SH-SY5Y (cell line): ENCODE data around the gene NR4A2.

ENCODE experiments used
- GATA2 ChIP-seq: IDR thresholded peaks from 2 replicates; pipeline ENCODE4 v1.6.1; 2011; ENCODE audit warnings: mild to moderate bottlenecking, low read depth, low read length
- GATA3 ChIP-seq: IDR thresholded peaks from 2 replicates; pipeline ENCODE4 v1.6.1; 2011; ENCODE audit warnings: low read depth, mild to moderate bottlenecking, low read length, moderate library complexity

GRCh38 chr2:156332284-156332533 is 312 bp downstream of the NR4A2 start:
- TF ChIP-seq GATA3 (no peak), GATA2 (no peak)
